ENCODE measurements around the gene NTN4. TPM values are rescaled to one million over a fixed set of nuclear protein-coding genes. Genes with fewer than 3 reads are reported as not detected.

Gene NTN4
- total RNA-seq, 1 donor from 2014 or later = 81.3 TPM

DNA sequence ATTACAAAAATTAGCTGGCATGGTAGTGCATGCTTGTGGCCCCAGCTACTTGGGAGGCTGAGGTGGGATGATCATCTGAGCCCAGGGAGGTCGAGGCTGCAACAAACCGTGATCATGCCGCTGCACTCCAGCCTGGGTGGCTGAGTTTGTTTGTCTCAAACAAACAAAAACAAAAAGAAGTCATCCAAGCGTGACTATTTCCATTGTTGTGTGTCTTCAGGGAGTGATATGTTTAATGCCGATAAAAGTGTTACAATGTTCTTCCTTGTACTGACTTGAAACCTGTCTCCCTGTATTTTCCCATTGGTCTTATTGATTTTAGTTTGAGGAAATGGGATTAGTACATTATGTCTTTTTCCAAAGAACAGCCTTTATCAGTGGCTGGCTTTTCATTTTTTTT is 163.7 kb downstream of the NTN4 start:
- TF ChIP-seq CTCF (IDR thresholded peaks at IDR 0.05; ENCODE audit: insufficient read depth, low read length, poor library complexity, severe bottlenecking) = no peak
- H3K27me3 ChIP-seq (ENCODE audit: control insufficient read depth, insufficient read depth, low read length) = no peaks in the 10 kb centered on the region
- DNase-seq (ENCODE audit: low read depth) = no peak
- H3K4me3 ChIP-seq (ENCODE audit: low read depth, low read length) = no peak overlapping the region
- no peaks in the 10 kb centered on the region for H3K36me3 ChIP-seq (ENCODE audit: control insufficient read depth, insufficient read depth, low read length)

DNA sequence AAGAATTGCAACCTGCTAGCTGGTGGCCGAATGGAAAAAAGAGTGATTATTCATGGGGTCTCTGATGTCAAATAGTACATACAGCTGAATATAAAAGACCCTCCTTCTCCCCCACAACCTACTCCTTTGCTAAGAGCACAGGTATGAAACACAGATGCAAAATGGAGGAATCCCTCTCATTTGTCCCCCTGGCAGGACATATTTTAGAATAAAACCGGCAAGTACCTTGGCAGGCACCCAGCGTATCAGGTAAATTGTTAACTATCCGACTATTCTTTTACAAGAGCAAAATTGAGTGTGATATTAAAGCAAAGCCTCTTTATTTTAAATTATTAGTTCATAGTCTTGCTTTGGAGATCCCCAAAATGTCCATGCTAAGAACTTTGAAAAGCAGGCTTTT is 165.6 kb downstream of the NTN4 start:
- H3K4me3 ChIP-seq (ENCODE audit: low read depth, low read length) = no peak overlapping the region
- DNase-seq (ENCODE audit: low read depth) = no peak
- no peak for TF ChIP-seq CTCF (IDR thresholded peaks at IDR 0.05; ENCODE audit: insufficient read depth, low read length, poor library complexity, severe bottlenecking)
- H3K36me3 ChIP-seq (ENCODE audit: control insufficient read depth, insufficient read depth, low read length) = no peaks in the 10 kb centered on the region
- H3K27me3 ChIP-seq (ENCODE audit: control insufficient read depth, insufficient read depth, low read length) = no peaks in the 10 kb centered on the region

- Histone ChIP-seq H3K4me3 (ENCODE audit: low read depth, low read length) (no peak overlapping the region), H3K36me3 (ENCODE audit: control insufficient read depth, insufficient read depth, low read length) (no peaks in the 10 kb centered on the region), H3K27me3 (ENCODE audit: control insufficient read depth, insufficient read depth, low read length) (no peaks in the 10 kb centered on the region)
- TF ChIP-seq CTCF (IDR thresholded peaks at IDR 0.05; ENCODE audit: insufficient read depth, low read length, poor library complexity, severe bottlenecking) = no peak
- DNase-seq (ENCODE audit: low read depth) = peak; percentile 61
These were observed 166.0 kb downstream of the NTN4 start for GRCh38 chr12:95624589-95624988.

GRCh38 chr12:95623554-95624170 is 166.9 kb downstream of the NTN4 start:
- TF ChIP-seq CTCF (IDR thresholded peaks at IDR 0.05; ENCODE audit: insufficient read depth, low read length, poor library complexity, severe bottlenecking) = peak; percentile 79
- Histone ChIP-seq H3K27me3 (ENCODE audit: control insufficient read depth, insufficient read depth, low read length) (no peaks in the 10 kb centered on the region), H3K36me3 (ENCODE audit: control insufficient read depth, insufficient read depth, low read length) (no peaks in the 10 kb centered on the region), H3K4me3 (ENCODE audit: low read depth, low read length) (no peak overlapping the region)
- DNase-seq (ENCODE audit: low read depth) = peak; percentile 61

GRCh38 chr12:95622879-95623278 is 167.7 kb downstream of the NTN4 start:
- no peak for TF ChIP-seq CTCF (IDR thresholded peaks at IDR 0.05; ENCODE audit: insufficient read depth, low read length, poor library complexity, severe bottlenecking)
- no peak for DNase-seq (ENCODE audit: low read depth)
- H3K36me3 ChIP-seq (ENCODE audit: control insufficient read depth, insufficient read depth, low read length) = no peaks in the 10 kb centered on the region
- no peak overlapping the region for H3K4me3 ChIP-seq (ENCODE audit: low read depth, low read length)
- H3K27me3 ChIP-seq (ENCODE audit: control insufficient read depth, insufficient read depth, low read length) = no peaks in the 10 kb centered on the region

- Histone ChIP-seq H3K4me3 (ENCODE audit: low read depth, low read length) (no peak overlapping the region), H3K27me3 (ENCODE audit: control insufficient read depth, insufficient read depth, low read length) (no peaks in the 10 kb centered on the region), H3K36me3 (ENCODE audit: control insufficient read depth, insufficient read depth, low read length) (no peaks in the 10 kb centered on the region)
- no peak for DNase-seq (ENCODE audit: low read depth)
- no peak for TF ChIP-seq CTCF (IDR thresholded peaks at IDR 0.05; ENCODE audit: insufficient read depth, low read length, poor library complexity, severe bottlenecking)
These were observed 168.8 kb downstream of the NTN4 start for GRCh38 chr12:95621725-95622124.
